H1 (cell line): Measurements from ENCODE around the gene PCNA. TPM values are rescaled to one million over a fixed set of nuclear protein-coding genes. Genes with fewer than 3 reads are reported as not detected.

ENCODE experiments used
- CTCF ChIA-PET: fragments of 300-600 bp; sonication (Branson Sonifier 250); formaldehyde crosslinking; loops from one replicate; lab custom pipeline; 2021; ENCODE audit not compliant: partially characterized antibody; lab: Charles Lee
- POLR2A ChIA-PET: fragments of 300-600 bp; sonication (Branson Sonifier 250); formaldehyde crosslinking; loops from one replicate; lab custom pipeline; 2021; ENCODE audit warnings: inconsistent platforms; ENCODE audit not compliant: partially characterized antibody; lab: Charles Lee
- DNase-seq, 2 experiments: peaks; one replicate each; pipeline versions ENCODE4 v3.0.0 to v3.0.0-alpha.2; 2010 to 2022; ENCODE audit warnings: low spot score in 2 of 2, low read depth in 1 of 2, mixed read lengths in 1 of 2
- FAIRE-seq: peaks from 2 replicates; lab custom pipeline; 2011; peaks lifted over from hg19 to GRCh38; lab: Jason Lieb, UNC
- H2AFZ ChIP-seq: 2 replicates; pipeline ENCODE4 v1.8.1; 2012; ENCODE audit warnings: low read length, inconsistent platforms
- H2AK5ac ChIP-seq: 2 replicates; pipeline ENCODE4 v1.6.1; 2013; ENCODE audit warnings: low read depth, low read length
- H2BK120ac ChIP-seq: replicated peaks from 2 replicates; pipeline ENCODE3; 2013; ENCODE audit warnings: low read depth, low read length, inconsistent platforms
- H2BK12ac ChIP-seq: 2 replicates; pipeline ENCODE4 v1.6.1; 2013; ENCODE audit warnings: low read depth, low read length
- H2BK15ac ChIP-seq: 2 replicates; pipeline ENCODE4 v1.6.1; 2013; ENCODE audit warnings: low read length
- H2BK20ac ChIP-seq: 2 replicates; pipeline ENCODE4 v1.6.1; 2013; ENCODE audit warnings: low read length
- H2BK5ac ChIP-seq: 2 replicates; pipeline ENCODE4 v1.6.1; 2013; ENCODE audit warnings: low read depth, low read length
- H3K14ac ChIP-seq: 2 replicates; pipeline ENCODE4 v1.6.1; 2013; ENCODE audit warnings: inconsistent platforms; ENCODE audit not compliant: insufficient read length
- H3K18ac ChIP-seq: 2 replicates; pipeline ENCODE4 v1.6.1; 2013; ENCODE audit warnings: low read length; ENCODE audit errors: extremely low read depth
- H3K23ac ChIP-seq: 2 replicates; pipeline ENCODE4 v1.6.1; 2013; ENCODE audit warnings: inconsistent platforms; ENCODE audit not compliant: insufficient read length
- H3K23me2 ChIP-seq: 2 replicates; pipeline ENCODE4 v1.6.1; 2013; ENCODE audit warnings: low read depth, low read length
- H3K27ac ChIP-seq: 2 replicates; pipeline ENCODE4 v1.6.1; 2011; ENCODE audit warnings: low read depth, low read length, inconsistent platforms
- H3K27me3 ChIP-seq, 4 experiments: replicated peaks in 1 of 4; 1 replicate in 1 of 4; 2 replicates in 3 of 4; pipeline versions ENCODE4 v1.6.1 to v1.8.1; 2011 to 2013; ENCODE audit warnings: low read length in 3 of 4, mild to moderate bottlenecking in 3 of 4, inconsistent platforms in 2 of 4, mixed read lengths in 2 of 4, moderate library complexity in 1 of 4; ENCODE audit not compliant: control insufficient read depth in 3 of 4, insufficient read depth in 3 of 4; ENCODE audit errors: extremely low read depth in 1 of 4
- H3K36me3 ChIP-seq, 4 experiments: 2 replicates each; pipeline versions ENCODE4 v1.6.1 to v1.8.1; 2011 to 2013; ENCODE audit warnings: mild to moderate bottlenecking in 4 of 4, low read length in 3 of 4, moderate library complexity in 2 of 4, control low read depth in 1 of 4, inconsistent platforms in 1 of 4; ENCODE audit not compliant: insufficient read depth in 4 of 4, control insufficient read depth in 2 of 4
- H3K4ac ChIP-seq: replicated peaks from 2 replicates; pipeline ENCODE3; 2013; ENCODE audit warnings: low read length, low read depth, mixed read lengths, inconsistent platforms; ENCODE audit not compliant: insufficient read length
- H3K4me1 ChIP-seq, 4 experiments: replicated peaks in 1 of 4; 1 replicate in 1 of 4; 2 replicates in 3 of 4; pipeline versions ENCODE4 v1.6.1 to v1.8.1; 2011 to 2013; ENCODE audit warnings: low read length in 3 of 4, inconsistent platforms in 2 of 4, mixed read lengths in 1 of 4; ENCODE audit not compliant: insufficient read depth in 4 of 4, control insufficient read depth in 3 of 4
- H3K4me2 ChIP-seq, 2 experiments: 2 replicates each; pipeline versions ENCODE4 v1.6.1 to v1.8.1; 2011 to 2013; ENCODE audit warnings: low read depth in 2 of 2, low read length in 2 of 2, control low read depth in 1 of 2, inconsistent platforms in 1 of 2, mild to moderate bottlenecking in 1 of 2; ENCODE audit not compliant: insufficient read depth in 1 of 2
- H3K4me3 ChIP-seq, 4 experiments: fragments of 200-600, 300-600 bp in 1 of 4; sonication (generic), shearing (Covaris generic), sonication (Bioruptor Twin) in 1 of 4; 2 replicates each; pipeline versions ENCODE4 v1.5.1 to v1.8.1; 2011 to 2016; ENCODE audit warnings: low read length in 4 of 4, low read depth in 3 of 4, control low read depth in 2 of 4, inconsistent platforms in 2 of 4, mild to moderate bottlenecking in 2 of 4, mixed read lengths in 1 of 4, moderate library complexity in 1 of 4; ENCODE audit not compliant: insufficient read depth in 2 of 4; ENCODE audit errors: extremely low read depth in 1 of 4
- H3K56ac ChIP-seq: replicated peaks from 2 replicates; pipeline ENCODE3; 2013; ENCODE audit warnings: low read depth, mild to moderate bottlenecking, mixed read lengths, low read length, inconsistent platforms; ENCODE audit not compliant: insufficient read length
- H3K79me1 ChIP-seq: 2 replicates; pipeline ENCODE4 v1.6.1; 2013; ENCODE audit warnings: low read depth, low read length, control low read depth
- H3K79me2 ChIP-seq, 2 experiments: 2 replicates each; pipeline versions ENCODE4 v1.6.1 to v1.8.1; 2012 to 2013; ENCODE audit warnings: low read length in 2 of 2, mild to moderate bottlenecking in 2 of 2, inconsistent platforms in 1 of 2; ENCODE audit not compliant: insufficient read depth in 2 of 2, control insufficient read depth in 1 of 2
- H3K9ac ChIP-seq, 4 experiments: replicated peaks in 1 of 4; 1 replicate in 1 of 4; 2 replicates in 3 of 4; pipeline versions ENCODE4 v1.6.1 to v1.8.1; 2011 to 2013; ENCODE audit warnings: low read depth in 3 of 4, low read length in 3 of 4, control low read depth in 2 of 4, mild to moderate bottlenecking in 2 of 4, moderate library complexity in 2 of 4, inconsistent platforms in 1 of 4; ENCODE audit errors: extremely low read depth in 1 of 4
- H3K9me3 ChIP-seq, 2 experiments: 2 replicates each; pipeline versions ENCODE4 v1.6.1 to v1.8.1; 2012 to 2013; ENCODE audit warnings: mild to moderate bottlenecking in 2 of 2, moderate library complexity in 2 of 2, control low read depth in 1 of 2, inconsistent platforms in 1 of 2, low read depth in 1 of 2, low read length in 1 of 2, mixed read lengths in 1 of 2; ENCODE audit not compliant: insufficient read depth in 2 of 2
- H4K20me1 ChIP-seq, 2 experiments: replicated peaks in 1 of 2; 2 replicates each; pipeline versions ENCODE3 to v1.8.1; 2011 to 2013; ENCODE audit warnings: inconsistent platforms in 2 of 2, low read length in 2 of 2, mild to moderate bottlenecking in 1 of 2; ENCODE audit not compliant: insufficient read depth in 2 of 2, control insufficient read depth in 1 of 2
- H4K5ac ChIP-seq: 2 replicates; pipeline ENCODE4 v1.6.1; 2013; ENCODE audit warnings: low read length, low read depth, mixed read lengths, inconsistent platforms; ENCODE audit not compliant: insufficient read length
- H4K8ac ChIP-seq: 2 replicates; pipeline ENCODE4 v1.8.0; 2013; ENCODE audit warnings: mild to moderate bottlenecking, moderate library complexity, low read length, inconsistent platforms; ENCODE audit not compliant: insufficient read depth; ENCODE audit errors: extremely low read depth
- H4K91ac ChIP-seq: replicated peaks from 2 replicates; pipeline ENCODE3; 2013; ENCODE audit warnings: low read length, mixed read lengths, inconsistent platforms; ENCODE audit not compliant: insufficient read length
- EGR1 ChIP-seq: IDR thresholded peaks from 2 replicates; pipeline ENCODE4 v1.6.1; 2011; ENCODE audit warnings: low read depth, low read length, borderline replicate concordance
- KDM1A ChIP-seq: fragments of 200-600, 300-600 bp; sonication (generic); IDR thresholded peaks from 2 replicates; pipeline ENCODE4 v1.7.1; 2016; ENCODE audit warnings: mild to moderate bottlenecking, low read length, borderline replicate concordance
- POLR2A ChIP-seq, 2 experiments: IDR thresholded peaks; 1 replicate in 1 of 2; 2 replicates in 1 of 2; pipeline ENCODE4 v1.6.1; 2011; ENCODE audit warnings: low read depth in 2 of 2, low read length in 2 of 2, mild to moderate bottlenecking in 2 of 2; ENCODE audit errors: control extremely low read depth in 1 of 2
- ZNF274 ChIP-seq: IDR thresholded peaks from 2 replicates; pipeline ENCODE4 v1.7.0; 2012; ENCODE audit warnings: low read length, borderline replicate concordance; ENCODE audit errors: extremely low read depth
- WGBS, 2 experiments: shearing (Covaris generic) in 1 of 2; methylation state at CpG; one replicate each; pipeline versions ENCODE4 v1.1.6 to v1.1.7; 2013 to 2015; ENCODE audit warnings: low lambda C conversion rate in 2 of 2, mixed read lengths in 2 of 2, inconsistent platforms in 1 of 2, low coverage in 1 of 2, missing lambda C conversion rate in 1 of 2; ENCODE audit not compliant: insufficient replicate concordance in 2 of 2, insufficient coverage in 1 of 2, insufficient read length in 1 of 2; ENCODE audit errors: extremely low coverage in 1 of 2, missing lambda C conversion rate in 1 of 2; 5-methylcytosine and 5-hydroxymethylcytosine counted together
- polyA plus RNA-seq, 7 experiments: library from polyadenylated mRNA; depleted of rRNA in 3 of 7; stranded (reverse) in 5 of 7; unstranded in 2 of 7; fragments of >200 nt in 5 of 7; fragments of 200-250 nt in 2 of 7; gene quantifications; 1 replicate in 5 of 7; 2 replicates in 1 of 7; 4 replicates in 1 of 7; pipeline versions ENCODE4 v1.2.1 to v1.2.3, GENCODE V29; 2011 to 2013; ENCODE audit warnings: missing spikeins in 2 of 7, mixed read lengths in 2 of 7
- total RNA-seq: library from RNA; stranded (reverse); fragmentation: NEBNext Ultra II Directional; extraction: Animal tissue kit (Norgen Biotek cat#: 25700); gene quantifications from 2 replicates; pipeline ENCODE4 v1.2.1, GENCODE V29; 2021

The PCNA gene
- total and polyA plus RNA-seq, 2 of the 8 experiments (the other 6 are each of a cell fraction or from before 2014, with no cell fraction given), result 290 to 737 TPM

- H3K56ac ChIP-seq, result no peak overlapping the region
- no peak overlapping the region for H3K18ac ChIP-seq
- H2BK15ac ChIP-seq, result no peak overlapping the region
- ChIA-PET POLR2A (interaction anchor here (0.6 to 2.0 kb wide), 7 partner anchors 13 to 529 kb away, joined by 3 to 6 read pairs (median 3); no protein-coding TSS in a partner anchor), CTCF (interaction anchor here (1.0 to 2.0 kb wide), 2 partner anchors 78 to 110 kb away, joined by 3 to 12 read pairs; no protein-coding TSS in a partner anchor)
- no peak overlapping the region for H3K4me3 ChIP-seq
- H2AFZ ChIP-seq, result no peak overlapping the region
- no peak overlapping the region for H3K23ac ChIP-seq
- 61% methylated on average over 3 of the region's 3 CpGs; no CpG with 5 or more reads in 1 of the 2 experiments for WGBS, 2 experiments
- H3K4ac ChIP-seq, result no peak overlapping the region
- no peak overlapping the region for H2BK20ac ChIP-seq
- DNase-seq (no peak), FAIRE-seq (no peak)
- H3K4me1 ChIP-seq, result no peaks in the 10 kb centered on the region; a peak in 1 of 7 replicates
- H2AK5ac ChIP-seq, result no peak overlapping the region
- H3K27ac ChIP-seq, result no peak overlapping the region
- H2BK120ac ChIP-seq, result no peak overlapping the region
- TF ChIP-seq KDM1A (no peak), POLR2A (IDR thresholded peaks at IDR 0.05; ENCODE audit: control extremely low read depth in 1 of 2, low read depth in 2 of 2, low read length in 2 of 2) (peak in 1 of 2 experiments; percentile 69; a peak in 2 of 3 replicates), ZNF274 (no peak), EGR1 (no peak)
- H3K36me3 ChIP-seq, result peaks cover 26 to 51% (median 40%) of the 10 kb centered on the region in 4 experiments
- H4K8ac ChIP-seq, result no peak overlapping the region
- H3K79me1 ChIP-seq, result no peaks in the 10 kb centered on the region; the same call in 1 of the 2 replicates
- peaks cover 7 to 18% of the 10 kb centered on the region in 2 experiments for H4K20me1 ChIP-seq
- H4K91ac ChIP-seq, result no peak overlapping the region
- H3K9me3 ChIP-seq, result no peaks in the 10 kb centered on the region
- H2BK5ac ChIP-seq, result no peak overlapping the region
- peaks cover 12 to 47% of the 10 kb centered on the region in 2 experiments for H3K79me2 ChIP-seq
- no peak overlapping the region for H3K4me2 ChIP-seq
- H3K14ac ChIP-seq, result no peak overlapping the region
- no peaks in the 10 kb centered on the region for H3K27me3 ChIP-seq
- peaks cover 7% of the 10 kb centered on the region for H3K23me2 ChIP-seq
- no peak overlapping the region for H2BK12ac ChIP-seq
- H3K9ac ChIP-seq, result no peak overlapping the region
- no peak overlapping the region for H4K5ac ChIP-seq
These were observed 5.4 kb downstream of the PCNA start for GRCh38 chr20:5114403-5114802.
